Medulla oblongata (tissue), 1 donor: Measurements from ENCODE around the gene ARAF.
"Not testable (repeated sequence)": the region's sequence is repeated elsewhere in the genome, so short reads cannot be mapped to it uniquely, and the experiment has no call there.

Source experiments
- DNase-seq: peaks from one replicate; pipeline ENCODE4 v3.0.0-alpha.2; 2015; ENCODE audit errors: extremely low spot score

The ARAF gene

GRCh38 chrX:47560934-47561658 is at the start of gene ARAF:
ARAF (plus strand) TSS chrX:47561205; CDS start chrX:47562968, 1,763 bp downstream.
- peak; percentile 99 for DNase-seq

- not testable (repeated sequence) for DNase-seq
These were observed 48.6 kb upstream of the ARAF start for GRCh38 chrX:47512383-47512782.

GRCh38 chrX:47513034-47513965 is 47.7 kb upstream of the ARAF start:
- DNase-seq: peak; percentile 5

GRCh38 chrX:47514533-47515235 is 46.3 kb upstream of the ARAF start:
- DNase-seq: no peak

- no peak for DNase-seq
These were observed 44.9 kb upstream of the ARAF start for GRCh38 chrX:47515941-47516665.

GRCh38 chrX:47518144-47518543 is 42.9 kb upstream of the ARAF start:
- no peak for DNase-seq

GRCh38 chrX:47523297-47523696 is 37.7 kb upstream of the ARAF start:
- peak; percentile 74 for DNase-seq

GRCh38 chrX:47523713-47524166 is 37.3 kb upstream of the ARAF start:
- DNase-seq: no peak

GRCh38 chrX:47529548-47529947 is 31.5 kb upstream of the ARAF start:
- no peak for DNase-seq

- DNase-seq: no peak
These were observed 31.0 kb upstream of the ARAF start for GRCh38 chrX:47530049-47530448.

- DNase-seq: no peak
These were observed 21.1 kb upstream of the ARAF start for GRCh38 chrX:47539860-47540259.

GRCh38 chrX:47540754-47541538 is 20.1 kb upstream of the ARAF start:
- DNase-seq: peak; percentile 95

GRCh38 chrX:47543496-47543895 is 17.5 kb upstream of the ARAF start:
- no peak for DNase-seq

- DNase-seq: peak; percentile 94
These were observed 4.9 kb upstream of the ARAF start for GRCh38 chrX:47556045-47556623.

- DNase-seq: no peak
These were observed 2.6 kb upstream of the ARAF start for GRCh38 chrX:47558436-47558835.

- no peak for DNase-seq
These were observed 649 bp upstream of the ARAF start for GRCh38 chrX:47560179-47560933.

- no peak for DNase-seq
These were observed 700 bp downstream of the ARAF start for GRCh38 chrX:47561659-47562151.

GRCh38 chrX:47562615-47563243 is 1.7 kb downstream of the ARAF start:
- no peak for DNase-seq

- DNase-seq: no peak
These were observed 2.9 kb downstream of the ARAF start for GRCh38 chrX:47563801-47564315.
